H9 (cell line): ENCODE measurements around the gene ATF7IP2. TPM values are rescaled to one million over a fixed set of nuclear protein-coding genes. Genes with fewer than 3 reads are reported as not detected.

Experiments used
- DNase-seq: peaks from one replicate; pipeline ENCODE4 v3.0.0-alpha.2; 2017
- H2AFZ ChIP-seq: one replicate; pipeline ENCODE4 v1.6.1; 2013; ENCODE audit warnings: mild to moderate bottlenecking, low read length, control low read depth, moderate library complexity
- H2AK5ac ChIP-seq: 2 replicates; pipeline ENCODE4 v1.6.1; 2013; ENCODE audit warnings: low read length, control low read depth, mixed read lengths; ENCODE audit not compliant: insufficient read length
- H2BK120ac ChIP-seq: one replicate; pipeline ENCODE4 v1.6.1; 2013; ENCODE audit warnings: low read depth, mild to moderate bottlenecking, low read length, control low read depth, inconsistent platforms; ENCODE audit not compliant: poor library complexity, severe bottlenecking
- H2BK12ac ChIP-seq: 2 replicates; pipeline ENCODE4 v1.6.1; 2013; ENCODE audit warnings: low read length, control low read depth, mixed read lengths, low read depth; ENCODE audit not compliant: insufficient read length
- H2BK15ac ChIP-seq: 2 replicates; pipeline ENCODE4 v1.6.1; 2013; ENCODE audit warnings: low read depth, low read length, control low read depth
- H2BK20ac ChIP-seq: one replicate; pipeline ENCODE4 v1.6.1; 2013; ENCODE audit warnings: low read depth, mild to moderate bottlenecking, low read length, control low read depth, inconsistent platforms; ENCODE audit not compliant: poor library complexity, severe bottlenecking
- H2BK5ac ChIP-seq: 2 replicates; pipeline ENCODE4 v1.6.1; 2013; ENCODE audit warnings: low read length, control low read depth, mixed read lengths; ENCODE audit not compliant: insufficient read length
- H3K14ac ChIP-seq: 2 replicates; pipeline ENCODE4 v1.6.1; 2013; ENCODE audit warnings: low read length, control low read depth; ENCODE audit not compliant: insufficient read depth
- H3K18ac ChIP-seq: 2 replicates; pipeline ENCODE4 v1.6.1; 2013; ENCODE audit warnings: low read depth, mild to moderate bottlenecking, mixed read lengths, low read length, control low read depth; ENCODE audit not compliant: insufficient read length
- H3K23ac ChIP-seq: 2 replicates; pipeline ENCODE4 v1.6.1; 2013; ENCODE audit warnings: low read length, control low read depth, mixed read lengths, low read depth; ENCODE audit not compliant: insufficient read length
- H3K23me2 ChIP-seq: 2 replicates; pipeline ENCODE4 v1.6.1; 2013; ENCODE audit warnings: low read depth, mild to moderate bottlenecking, mixed read lengths, low read length, control low read depth; ENCODE audit not compliant: insufficient read length, poor library complexity, severe bottlenecking
- H3K27ac ChIP-seq: 2 replicates; pipeline ENCODE4 v1.5.1; 2013; ENCODE audit warnings: low read length, control low read depth, mixed read lengths, low read depth; ENCODE audit not compliant: insufficient read length
- H3K27me3 ChIP-seq: 2 replicates; pipeline ENCODE4 v1.6.1; 2013; ENCODE audit warnings: low read length, control low read depth, inconsistent platforms; ENCODE audit not compliant: insufficient read depth
- H3K4ac ChIP-seq: 2 replicates; pipeline ENCODE4 v1.6.1; 2013; ENCODE audit warnings: low read depth, mild to moderate bottlenecking, control low read depth, inconsistent platforms, low read length, moderate library complexity
- H3K4me1 ChIP-seq: 2 replicates; pipeline ENCODE4 v1.6.1; 2013; ENCODE audit warnings: low read length, control low read depth, inconsistent platforms; ENCODE audit not compliant: insufficient read depth
- H3K4me2 ChIP-seq: 2 replicates; pipeline ENCODE4 v1.6.1; 2013; ENCODE audit warnings: low read length, control low read depth, mixed read lengths; ENCODE audit not compliant: insufficient read length, insufficient read depth
- H3K56ac ChIP-seq: 2 replicates; pipeline ENCODE4 v1.6.1; 2013; ENCODE audit warnings: low read depth, mild to moderate bottlenecking, mixed read lengths, low read length, control low read depth; ENCODE audit not compliant: insufficient read length
- H3K79me1 ChIP-seq: 2 replicates; pipeline ENCODE4 v1.6.1; 2013; ENCODE audit warnings: low read depth, mild to moderate bottlenecking, moderate library complexity, low read length, control low read depth, inconsistent platforms; ENCODE audit not compliant: insufficient read depth, poor library complexity, severe bottlenecking
- H3K79me2 ChIP-seq: 2 replicates; pipeline ENCODE4 v1.6.1; 2013; ENCODE audit warnings: low read length, control low read depth, inconsistent platforms; ENCODE audit not compliant: insufficient read depth
- H3K9ac ChIP-seq: 2 replicates; pipeline ENCODE4 v1.6.1; 2013; ENCODE audit warnings: low read length, control low read depth, mixed read lengths; ENCODE audit not compliant: insufficient read length; ENCODE audit errors: extremely low read depth
- H3K9me3 ChIP-seq: one replicate; pipeline ENCODE4 v1.6.1; 2013; ENCODE audit warnings: low read depth, low read length, inconsistent platforms; ENCODE audit not compliant: control insufficient read depth
- H3T11ph ChIP-seq: one replicate; pipeline ENCODE4 v1.6.1; 2013; ENCODE audit warnings: mild to moderate bottlenecking, low read length, control low read depth, inconsistent platforms
- H4K20me1 ChIP-seq: one replicate; pipeline ENCODE4 v1.6.1; 2013; ENCODE audit not compliant: control insufficient read depth, insufficient read length, insufficient read depth
- H4K5ac ChIP-seq: 2 replicates; pipeline ENCODE4 v1.6.1; 2013; ENCODE audit warnings: low read depth, mild to moderate bottlenecking, mixed read lengths, low read length, control low read depth; ENCODE audit not compliant: insufficient read length
- H4K8ac ChIP-seq: replicated peaks from 2 replicates; pipeline ENCODE4 v1.6.1; 2013; ENCODE audit warnings: low read length, control low read depth, mixed read lengths, low read depth; ENCODE audit not compliant: insufficient read length
- H4K91ac ChIP-seq: 2 replicates; pipeline ENCODE4 v1.6.1; 2013; ENCODE audit warnings: low read depth, mild to moderate bottlenecking, moderate library complexity, mixed read lengths, low read length, control low read depth; ENCODE audit not compliant: insufficient read length
- H3K27ac Mint-ChIP-seq, 3 experiments: 2 replicates in 2 of 3; 3 replicates in 1 of 3; pipeline ENCODE4 v1.8.0; 2020 to 2021; ENCODE audit warnings: mixed read lengths in 3 of 3, mild to moderate bottlenecking in 1 of 3, moderate library complexity in 1 of 3
- H3K27me3 Mint-ChIP-seq: 2 replicates; pipeline ENCODE4 v1.8.0; 2021; ENCODE audit warnings: low read depth, mild to moderate bottlenecking, moderate library complexity, mixed read lengths
- H3K36me3 Mint-ChIP-seq, 3 experiments: 2 replicates in 2 of 3; 3 replicates in 1 of 3; pipeline ENCODE4 v1.8.0; 2020 to 2021; ENCODE audit warnings: low read depth in 3 of 3, mixed read lengths in 3 of 3; ENCODE audit not compliant: insufficient read depth in 1 of 3
- H3K4me1 Mint-ChIP-seq, 2 experiments: 2 replicates each; pipeline ENCODE4 v1.8.0; 2020; ENCODE audit warnings: mixed read lengths in 2 of 2
- H3K4me3 Mint-ChIP-seq, 2 experiments: 2 replicates in 1 of 2; 3 replicates in 1 of 2; pipeline ENCODE4 v1.8.0; 2020 to 2021; ENCODE audit warnings: mild to moderate bottlenecking in 2 of 2, mixed read lengths in 2 of 2, moderate library complexity in 1 of 2
- H3K9me3 Mint-ChIP-seq, 2 experiments: 2 replicates in 1 of 2; 3 replicates in 1 of 2; pipeline ENCODE4 v1.8.0; 2020; ENCODE audit warnings: mild to moderate bottlenecking in 2 of 2, mixed read lengths in 2 of 2, moderate library complexity in 1 of 2
- WGBS: extraction: QIAGEN DNeasy Blood & Tissue Kit; methylation state at CpG from one replicate; pipeline ENCODE4 v1.1.7; 2013; ENCODE audit warnings: missing lambda C conversion rate, low lambda C conversion rate, mixed read lengths; ENCODE audit not compliant: insufficient read length; ENCODE audit errors: extremely low coverage; 5-methylcytosine and 5-hydroxymethylcytosine counted together
- total RNA-seq: library from RNA; stranded (reverse); gene quantifications from 2 replicates; pipeline ENCODE4 v1.2.1, GENCODE V29; 2021
- TF ChIP-seq, protein P1 (sequence below): fragments of 200-600 bp; sonication (generic); conservative IDR thresholded peaks from 3 replicates; pipeline ENCODE4 v1.8.0; 2021; ENCODE audit warnings: antibody characterized with exemption, mild to moderate bottlenecking

Gene ATF7IP2
- total RNA-seq, 1 experiment from 2014 or later = 21.5 TPM

DNA sequence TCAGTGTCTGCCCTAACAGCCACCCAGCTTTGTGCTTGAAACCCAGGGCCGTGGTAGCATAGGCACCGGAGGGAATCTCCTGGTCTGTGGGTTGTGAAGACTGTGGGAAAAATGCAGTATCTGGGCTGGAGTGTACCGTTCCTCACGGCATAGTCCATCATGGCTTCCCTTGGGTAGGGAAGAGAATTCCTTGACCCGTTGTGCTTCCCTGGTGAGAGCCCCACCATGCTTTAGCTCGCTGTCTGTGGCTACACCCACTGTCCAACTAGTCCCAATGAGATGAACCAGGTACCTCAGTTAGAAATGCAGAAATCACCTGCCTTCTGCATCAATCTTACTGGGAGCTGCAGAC is 67.3 kb downstream of the ATF7IP2 start:
- Histone ChIP-seq H3K9me3 (no peaks in the 10 kb centered on the region), H3K9ac (no peak overlapping the region), H3K4me1 (no peaks in the 10 kb centered on the region), H2AFZ (no peak overlapping the region), H3K23me2 (no peaks in the 10 kb centered on the region), H3K27me3 (no peaks in the 10 kb centered on the region), H2BK12ac (no peak overlapping the region), H3K14ac (no peak overlapping the region), H3K27ac (no peak overlapping the region), H4K20me1 (no peaks in the 10 kb centered on the region), H3K79me2 (no peaks in the 10 kb centered on the region), H2BK5ac (no peak overlapping the region), H4K8ac (no peak overlapping the region), H3K18ac (no peak overlapping the region), H4K5ac (no peak overlapping the region), H2AK5ac (no peak overlapping the region), H3K4me2 (no peak overlapping the region), H2BK15ac (no peak overlapping the region), H3K56ac (no peak overlapping the region), H3K23ac (no peak overlapping the region), H4K91ac (no peak overlapping the region), H2BK20ac (no peak overlapping the region), H3K79me1 (no peaks in the 10 kb centered on the region), H2BK120ac (no peak overlapping the region), H3T11ph (no peak overlapping the region), H3K4ac (no peak overlapping the region)
- peaks cover 39 to 65% (median 45%) of the 10 kb centered on the region in 3 experiments for H3K36me3 Mint-ChIP-seq
- no peaks in the 10 kb centered on the region for H3K27me3 Mint-ChIP-seq
- WGBS = no CpG with 5 or more reads among the region's 6 CpGs
- peaks cover 5 to 7% of the 10 kb centered on the region in 2 experiments; a peak in 3 of 5 replicates for H3K9me3 Mint-ChIP-seq
- no peak overlapping the region for H3K27ac Mint-ChIP-seq
- DNase-seq = no peak
- TF ChIP-seq, protein P1, sequence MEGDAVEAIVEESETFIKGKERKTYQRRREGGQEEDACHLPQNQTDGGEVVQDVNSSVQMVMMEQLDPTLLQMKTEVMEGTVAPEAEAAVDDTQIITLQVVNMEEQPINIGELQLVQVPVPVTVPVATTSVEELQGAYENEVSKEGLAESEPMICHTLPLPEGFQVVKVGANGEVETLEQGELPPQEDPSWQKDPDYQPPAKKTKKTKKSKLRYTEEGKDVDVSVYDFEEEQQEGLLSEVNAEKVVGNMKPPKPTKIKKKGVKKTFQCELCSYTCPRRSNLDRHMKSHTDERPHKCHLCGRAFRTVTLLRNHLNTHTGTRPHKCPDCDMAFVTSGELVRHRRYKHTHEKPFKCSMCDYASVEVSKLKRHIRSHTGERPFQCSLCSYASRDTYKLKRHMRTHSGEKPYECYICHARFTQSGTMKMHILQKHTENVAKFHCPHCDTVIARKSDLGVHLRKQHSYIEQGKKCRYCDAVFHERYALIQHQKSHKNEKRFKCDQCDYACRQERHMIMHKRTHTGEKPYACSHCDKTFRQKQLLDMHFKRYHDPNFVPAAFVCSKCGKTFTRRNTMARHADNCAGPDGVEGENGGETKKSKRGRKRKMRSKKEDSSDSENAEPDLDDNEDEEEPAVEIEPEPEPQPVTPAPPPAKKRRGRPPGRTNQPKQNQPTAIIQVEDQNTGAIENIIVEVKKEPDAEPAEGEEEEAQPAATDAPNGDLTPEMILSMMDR = no peak
- no peak overlapping the region for H3K4me3 Mint-ChIP-seq
- no peaks in the 10 kb centered on the region for H3K4me1 Mint-ChIP-seq
